Type B pancreatic cell (in vitro differentiated cells): ENCODE data around the gene F13A1. TPM values are rescaled to one million over a fixed set of nuclear protein-coding genes. Genes with fewer than 3 reads are reported as not detected.

ENCODE experiments used
- DNase-seq: peaks from one replicate; pipeline ENCODE4 v3.0.0; 2021; ENCODE audit warnings: mixed read lengths; ENCODE audit not compliant: unreplicated experiment; ENCODE audit errors: extremely low spot score
- H3K27ac Mint-ChIP-seq: 2 replicates; pipeline ENCODE4 v1.8.0; 2021; ENCODE audit warnings: mild to moderate bottlenecking, mixed read lengths
- H3K27me3 Mint-ChIP-seq: 2 replicates; pipeline ENCODE4 v1.8.0; 2021; ENCODE audit warnings: mixed read lengths
- H3K36me3 Mint-ChIP-seq: 2 replicates; pipeline ENCODE4 v1.8.0; 2021; ENCODE audit warnings: mixed read lengths
- H3K4me1 Mint-ChIP-seq: one replicate; pipeline ENCODE4 v1.8.0; 2021; ENCODE audit warnings: mixed read lengths; ENCODE audit not compliant: unreplicated experiment
- H3K4me3 Mint-ChIP-seq: 2 replicates; pipeline ENCODE4 v1.8.0; 2021; ENCODE audit warnings: mild to moderate bottlenecking, mixed read lengths
- H3K9me3 Mint-ChIP-seq: 2 replicates; pipeline ENCODE4 v1.8.0; 2021; ENCODE audit warnings: mixed read lengths
- total RNA-seq: library from RNA; stranded (reverse); gene quantifications from 2 replicates; pipeline ENCODE4 v1.2.1, GENCODE V29; 2021; ENCODE audit warnings: low replicate concordance
- TF ChIP-seq, protein P1 (sequence below): fragments of 200-600 bp; sonication (generic); conservative IDR thresholded peaks from 2 replicates; pipeline ENCODE4 v1.5.0; 2021; ENCODE audit warnings: antibody characterized with exemption, mild to moderate bottlenecking

The F13A1 gene
- total RNA-seq, 1 donor from 2014 or later: 0.48 TPM

DNA sequence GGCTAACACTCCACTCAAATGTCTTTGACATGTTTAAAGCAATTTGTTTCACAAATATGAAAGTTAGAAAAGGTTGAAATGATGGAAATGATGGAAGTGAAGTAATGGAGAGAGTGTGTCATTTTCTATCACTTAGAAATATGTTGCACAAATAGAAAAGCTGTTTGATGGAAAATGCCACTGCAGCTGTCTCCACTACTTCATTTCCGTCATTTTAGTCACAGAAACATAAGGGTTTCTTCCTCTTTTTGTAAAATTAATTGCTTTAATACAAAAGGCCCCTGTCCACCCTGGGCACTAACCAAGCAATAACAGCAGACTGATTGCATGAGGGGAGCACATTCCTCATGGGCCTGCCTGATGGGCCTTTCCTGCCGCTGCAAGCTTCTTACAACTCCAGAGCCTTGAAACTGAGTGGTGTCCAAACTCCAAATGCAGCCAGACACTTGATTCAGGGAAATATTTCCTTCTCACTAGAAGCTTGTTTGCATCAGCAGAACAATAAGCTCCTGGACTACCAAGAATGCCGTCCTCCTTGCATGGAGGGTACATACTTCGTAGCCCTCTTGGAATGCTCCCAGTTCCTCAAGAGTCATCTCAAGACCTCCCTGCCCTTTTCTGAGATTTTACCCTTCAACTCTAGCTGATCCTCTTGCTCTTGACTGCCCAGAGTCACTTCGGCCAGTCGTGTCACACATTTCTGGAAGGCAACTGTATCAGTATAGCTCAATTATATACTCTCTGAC lies 36.1 kb downstream of the F13A1 start:
- H3K27ac Mint-ChIP-seq: no peak overlapping the region
- TF ChIP-seq, protein P1, sequence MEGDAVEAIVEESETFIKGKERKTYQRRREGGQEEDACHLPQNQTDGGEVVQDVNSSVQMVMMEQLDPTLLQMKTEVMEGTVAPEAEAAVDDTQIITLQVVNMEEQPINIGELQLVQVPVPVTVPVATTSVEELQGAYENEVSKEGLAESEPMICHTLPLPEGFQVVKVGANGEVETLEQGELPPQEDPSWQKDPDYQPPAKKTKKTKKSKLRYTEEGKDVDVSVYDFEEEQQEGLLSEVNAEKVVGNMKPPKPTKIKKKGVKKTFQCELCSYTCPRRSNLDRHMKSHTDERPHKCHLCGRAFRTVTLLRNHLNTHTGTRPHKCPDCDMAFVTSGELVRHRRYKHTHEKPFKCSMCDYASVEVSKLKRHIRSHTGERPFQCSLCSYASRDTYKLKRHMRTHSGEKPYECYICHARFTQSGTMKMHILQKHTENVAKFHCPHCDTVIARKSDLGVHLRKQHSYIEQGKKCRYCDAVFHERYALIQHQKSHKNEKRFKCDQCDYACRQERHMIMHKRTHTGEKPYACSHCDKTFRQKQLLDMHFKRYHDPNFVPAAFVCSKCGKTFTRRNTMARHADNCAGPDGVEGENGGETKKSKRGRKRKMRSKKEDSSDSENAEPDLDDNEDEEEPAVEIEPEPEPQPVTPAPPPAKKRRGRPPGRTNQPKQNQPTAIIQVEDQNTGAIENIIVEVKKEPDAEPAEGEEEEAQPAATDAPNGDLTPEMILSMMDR: no peak
- H3K4me3 Mint-ChIP-seq: no peak overlapping the region
- no peak for DNase-seq
- no peaks in the 10 kb centered on the region for H3K9me3 Mint-ChIP-seq
- H3K4me1 Mint-ChIP-seq: no peaks in the 10 kb centered on the region
- no peaks in the 10 kb centered on the region for H3K36me3 Mint-ChIP-seq
- H3K27me3 Mint-ChIP-seq: peaks cover 16% of the 10 kb centered on the region

DNA sequence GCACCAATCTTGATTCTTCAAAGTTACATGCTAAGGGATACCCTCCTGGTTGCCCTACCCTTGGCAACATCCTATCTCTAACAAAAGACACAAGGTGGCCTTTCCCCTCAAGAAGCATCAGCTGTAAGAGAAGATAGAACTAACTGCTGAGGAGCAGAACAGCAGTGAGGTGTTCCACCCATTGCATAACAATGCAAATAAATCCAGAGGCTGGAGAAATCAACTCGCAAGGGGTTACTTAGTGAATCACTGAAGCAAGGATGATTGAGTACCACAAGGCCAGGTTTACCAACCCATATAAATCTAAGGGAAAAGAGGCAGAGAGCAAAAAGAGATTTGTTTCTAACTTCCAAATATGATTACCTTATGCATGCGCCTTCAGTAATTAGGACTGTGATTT lies 36.7 kb downstream of the F13A1 start:
- no peak overlapping the region for H3K27ac Mint-ChIP-seq
- TF ChIP-seq, protein P1: no peak
- H3K27me3 Mint-ChIP-seq: peaks cover 19% of the 10 kb centered on the region
- no peaks in the 10 kb centered on the region for H3K9me3 Mint-ChIP-seq
- no peaks in the 10 kb centered on the region for H3K36me3 Mint-ChIP-seq
- no peak overlapping the region for H3K4me3 Mint-ChIP-seq
- DNase-seq: no peak
- no peaks in the 10 kb centered on the region for H3K4me1 Mint-ChIP-seq

DNA sequence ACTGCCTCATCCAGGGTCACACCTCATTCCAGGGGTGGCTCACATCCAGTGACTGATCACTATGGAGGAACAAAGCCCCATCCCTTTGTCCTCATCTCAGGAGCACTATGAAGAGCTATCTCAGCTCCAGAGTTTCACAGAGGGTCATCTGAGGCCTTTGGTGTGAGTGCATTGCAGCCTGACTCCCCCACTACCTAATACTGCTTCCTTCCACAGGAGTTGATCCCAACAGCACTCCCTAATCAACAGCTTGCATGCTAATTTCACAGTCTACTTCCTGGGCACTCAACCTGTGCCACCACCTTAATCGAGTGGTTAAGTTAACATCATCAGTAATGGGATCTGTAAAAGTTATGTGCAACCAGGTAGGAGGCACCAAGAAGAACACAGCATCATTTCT lies 37.7 kb downstream of the F13A1 start:
- TF ChIP-seq, protein P1: no peak
- Mint-ChIP-seq H3K9me3 (no peaks in the 10 kb centered on the region), H3K27ac (no peak overlapping the region), H3K4me3 (no peak overlapping the region), H3K27me3 (peaks cover 23% of the 10 kb centered on the region), H3K4me1 (no peaks in the 10 kb centered on the region), H3K36me3 (no peaks in the 10 kb centered on the region)
- DNase-seq: no peak

DNA sequence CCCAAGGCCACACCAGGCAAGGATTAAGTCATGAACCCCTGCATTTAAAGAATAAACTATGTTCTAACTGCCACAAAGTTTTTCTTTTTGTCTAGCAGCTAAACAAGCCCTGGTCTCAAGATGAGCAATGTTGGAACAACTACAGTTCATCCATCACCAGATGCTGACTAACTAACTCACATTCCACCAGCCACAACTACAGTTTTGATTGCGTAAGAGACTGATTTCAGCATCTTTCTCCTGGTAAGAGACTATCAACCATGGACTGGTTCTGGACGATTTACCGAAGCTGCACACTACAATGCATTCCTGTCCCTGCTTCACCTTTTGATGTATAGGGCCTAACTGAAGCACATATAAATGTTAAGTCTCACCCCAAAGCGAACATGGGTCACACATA lies 43.0 kb downstream of the F13A1 start:
- Mint-ChIP-seq H3K9me3 (no peaks in the 10 kb centered on the region), H3K4me1 (no peaks in the 10 kb centered on the region), H3K36me3 (no peaks in the 10 kb centered on the region), H3K27me3 (peaks cover 34% of the 10 kb centered on the region), H3K4me3 (no peak overlapping the region), H3K27ac (no peak overlapping the region)
- TF ChIP-seq, protein P1: no peak
- no peak for DNase-seq

DNA sequence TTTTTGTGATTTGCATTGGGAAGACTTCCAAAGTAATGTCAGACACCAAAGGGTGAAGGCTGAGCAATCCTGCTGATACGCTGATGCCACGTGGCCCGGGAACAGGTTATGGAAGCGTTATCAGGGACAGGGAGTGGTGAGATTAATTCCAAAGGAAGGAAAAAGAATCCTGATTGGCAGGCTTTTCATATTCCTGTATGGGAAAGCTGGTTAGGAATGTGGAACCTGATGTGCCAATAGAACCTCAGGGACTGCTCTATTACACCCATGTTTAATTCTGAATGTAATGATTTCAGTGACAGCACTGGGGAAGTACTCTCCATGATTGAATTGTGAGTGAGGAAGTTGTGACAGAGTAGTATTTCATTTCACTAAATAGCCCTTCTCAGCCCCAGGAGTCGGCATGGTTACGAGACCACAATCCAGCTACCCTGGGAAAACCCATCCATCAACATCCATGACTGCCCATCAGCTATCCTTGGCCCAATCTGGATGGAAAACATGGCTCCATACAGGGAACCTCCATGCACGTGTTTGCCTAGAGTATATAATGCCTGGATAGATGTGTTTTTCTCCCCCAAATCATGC lies 49.4 kb downstream of the F13A1 start:
- Mint-ChIP-seq H3K36me3 (no peaks in the 10 kb centered on the region), H3K4me1 (no peaks in the 10 kb centered on the region), H3K4me3 (no peak overlapping the region), H3K27me3 (peaks cover 24% of the 10 kb centered on the region), H3K27ac (no peak overlapping the region), H3K9me3 (no peaks in the 10 kb centered on the region)
- no peak for DNase-seq
- TF ChIP-seq, protein P1: no peak
